HepG2 (cell line): Measurements from ENCODE around the gene DNAL4. TPM values are rescaled to one million over a fixed set of nuclear protein-coding genes. Genes with fewer than 3 reads are reported as not detected.

Experiments used
- ATM ChIP-seq: fragments of 450-650 bp; IDR thresholded peaks from 2 replicates; pipeline ENCODE4 v1.7.1; 2017; ENCODE audit warnings: mild to moderate bottlenecking, borderline replicate concordance
- FOXO1 ChIP-seq: sonication (generic); formaldehyde crosslinking; IDR thresholded peaks from 2 replicates; pipeline ENCODE4 v1.4.0; 2020; ENCODE audit warnings: missing genetic modification reagents
- GPN1 ChIP-seq: sonication (generic); formaldehyde crosslinking; IDR thresholded peaks from 2 replicates; pipeline ENCODE4 v1.5.1; 2020; ENCODE audit warnings: missing genetic modification reagents, borderline replicate concordance
- HNRNPUL1 ChIP-seq: fragments of 200-400 bp; formaldehyde crosslinking; IDR thresholded peaks from 2 replicates; pipeline ENCODE4 v1.6.1; 2017; ENCODE audit warnings: low read depth, mild to moderate bottlenecking, low read length, moderate library complexity
- KLF11 ChIP-seq: IDR thresholded peaks from 2 replicates; pipeline ENCODE4 v1.6.1; 2016; ENCODE audit warnings: missing compliant biosample characterization
- KMT2A ChIP-seq: sonication (generic); formaldehyde crosslinking; IDR thresholded peaks from 2 replicates; pipeline ENCODE4 v1.4.0; 2020; ENCODE audit warnings: missing genetic modification reagents
- MBNL3 ChIP-seq: fragments of 250-450 bp; sonication (Bioruptor Pico); conservative IDR thresholded peaks from 2 replicates; pipeline ENCODE4 v1.8.0; 2022; ENCODE audit warnings: mild to moderate bottlenecking, inconsistent platforms
- MIER2 ChIP-seq: IDR thresholded peaks from 2 replicates; pipeline ENCODE4 v1.6.1; 2016; ENCODE audit warnings: missing biosample characterization, missing genetic modification reagents
- NFYB ChIP-seq: sonication (generic); formaldehyde crosslinking; IDR thresholded peaks from 2 replicates; pipeline ENCODE4 v1.4.0; 2020; ENCODE audit warnings: missing genetic modification reagents
- POGZ ChIP-seq: sonication (generic); formaldehyde crosslinking; IDR thresholded peaks from 2 replicates; pipeline ENCODE4 v1.4.0; 2020; ENCODE audit warnings: mild to moderate bottlenecking, missing genetic modification reagents
- SKI ChIP-seq: fragments of 450-650 bp; IDR thresholded peaks from one replicate; pipeline ENCODE4 v1.6.1; 2018; ENCODE audit warnings: mild to moderate bottlenecking; ENCODE audit not compliant: partially characterized antibody
- TBX2 ChIP-seq: sonication (generic); formaldehyde crosslinking; IDR thresholded peaks from 2 replicates; pipeline ENCODE4 v1.5.0; 2020; ENCODE audit warnings: missing genetic modification reagents, mild to moderate bottlenecking, borderline replicate concordance
- TEAD2 ChIP-seq: sonication (generic); formaldehyde crosslinking; IDR thresholded peaks from 2 replicates; pipeline ENCODE4 v1.9.0; 2021; ENCODE audit warnings: missing genetic modification reagents
- ZBTB42 ChIP-seq: sonication (generic); formaldehyde crosslinking; IDR thresholded peaks from 2 replicates; pipeline ENCODE4 v1.5.0; 2020; ENCODE audit warnings: mild to moderate bottlenecking, missing genetic modification reagents
- ZMAT3 ChIP-seq: sonication (generic); formaldehyde crosslinking; conservative IDR thresholded peaks from 2 replicates; pipeline ENCODE4 v1.7.0; 2021; ENCODE audit warnings: missing genetic modification reagents
- ZNF367 ChIP-seq: sonication (generic); formaldehyde crosslinking; IDR thresholded peaks from 2 replicates; pipeline ENCODE4 v1.4.0; 2020; ENCODE audit warnings: missing genetic modification reagents, borderline replicate concordance
- ZNF619 ChIP-seq: sonication (generic); formaldehyde crosslinking; IDR thresholded peaks from 2 replicates; pipeline ENCODE4 v1.4.0; 2020; ENCODE audit warnings: mild to moderate bottlenecking, missing genetic modification reagents
- ZNF713 ChIP-seq: sonication (generic); formaldehyde crosslinking; IDR thresholded peaks from 2 replicates; pipeline ENCODE4 v1.4.0; 2020; ENCODE audit warnings: mild to moderate bottlenecking, missing genetic modification reagents
- ZNF792 ChIP-seq: IDR thresholded peaks from 2 replicates; pipeline ENCODE4 v1.6.1; 2016
- polyA plus RNA-seq, 8 experiments: library from polyadenylated mRNA; depleted of rRNA in 3 of 8; stranded (reverse) in 7 of 8; unstranded in 1 of 8; fragments of >200 nt; fragmentation: Illumina TruSeq in 4 of 8; extraction: Trizol in 4 of 8; gene quantifications; 2 replicates each; pipeline versions ENCODE4 v1.2.1 to v1.2.3, GENCODE V29; 2011 to 2016; ENCODE audit warnings: low read depth in 4 of 8, missing spikeins in 1 of 8, mixed read lengths in 1 of 8; ENCODE audit not compliant: insufficient read depth in 1 of 8
- total RNA-seq, 5 experiments: library from RNA; depleted of rRNA; stranded (reverse); fragments of >200 nt; fragmentation: Illumina TruSeq; extraction: Trizol; gene quantifications; 2 replicates each; pipeline ENCODE4 v1.2.3, GENCODE V29; 2016; ENCODE audit warnings: low read depth in 1 of 5
- TF ChIP-seq, protein P1 (sequence below): sonication (generic); formaldehyde crosslinking; conservative IDR thresholded peaks from 2 replicates; pipeline ENCODE4 v1.8.0; 2022; ENCODE audit warnings: missing genetic modification reagents
- TF ChIP-seq, protein P2 (sequence below): sonication (generic); formaldehyde crosslinking; IDR thresholded peaks from 2 replicates; pipeline ENCODE4 v1.5.0; 2020; ENCODE audit warnings: mild to moderate bottlenecking, low read depth, missing genetic modification reagents, borderline replicate concordance
- TF ChIP-seq, protein P3 (sequence below): sonication (generic); formaldehyde crosslinking; IDR thresholded peaks from 2 replicates; pipeline ENCODE4 v1.4.0; 2020; ENCODE audit warnings: missing genetic modification reagents
- TF ChIP-seq, protein P4 (sequence below): sonication (generic); formaldehyde crosslinking; IDR thresholded peaks from 2 replicates; pipeline ENCODE4 v1.8.1; 2022; ENCODE audit warnings: mild to moderate bottlenecking, missing genetic modification reagents
- TF ChIP-seq, protein P5 (sequence below): sonication (generic); formaldehyde crosslinking; IDR thresholded peaks from 2 replicates; pipeline ENCODE4 v1.4.0; 2020; ENCODE audit warnings: low read depth, mild to moderate bottlenecking, missing genetic modification reagents
- TF ChIP-seq, protein P6 (sequence below): sonication (generic); formaldehyde crosslinking; IDR thresholded peaks from 2 replicates; pipeline ENCODE4 v1.9.0; 2022; ENCODE audit warnings: missing genetic modification reagents, mild to moderate bottlenecking, borderline replicate concordance

DNAL4 gene
- total and polyA plus RNA-seq, 2 of the 13 experiments (the other 11 are each of a cell fraction or from before 2014, with no cell fraction given): 8.0 to 10.7 TPM

DNA sequence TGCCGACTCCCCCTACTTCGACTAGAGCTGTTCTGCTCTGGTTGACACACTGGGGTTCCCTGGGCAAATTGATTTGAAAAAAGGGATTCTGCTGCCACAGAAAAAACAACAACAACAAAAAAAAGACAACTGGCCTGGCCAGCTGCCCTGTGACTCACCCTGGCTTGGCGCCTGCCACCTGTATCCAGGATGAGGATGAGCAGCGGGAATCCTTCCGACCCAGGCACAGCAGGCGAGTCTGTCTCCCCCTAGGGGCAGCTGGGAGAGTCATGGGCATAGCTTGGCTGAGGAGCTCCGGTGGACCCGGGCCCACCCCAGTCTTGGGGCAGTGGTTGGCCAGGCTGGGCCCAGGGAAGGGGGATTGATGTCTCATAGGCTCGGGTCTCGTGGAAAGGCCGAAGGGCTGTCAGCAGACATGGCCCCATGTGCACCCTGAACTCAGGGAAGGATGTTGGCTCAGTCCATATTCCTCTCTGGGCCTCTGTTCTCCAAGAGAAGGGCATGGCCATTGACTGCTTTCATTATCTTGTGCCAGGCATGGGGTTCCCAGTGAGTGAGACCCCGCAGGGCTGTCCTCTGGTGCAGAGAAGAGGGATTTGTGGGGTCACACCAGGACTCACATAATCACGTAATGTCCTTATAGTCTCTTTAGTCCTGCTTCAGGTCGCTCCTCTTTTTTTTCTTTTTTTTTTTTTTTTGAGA, 27.7 kb downstream of the DNAL4 start (continued):
- TF ChIP-seq, protein P1, sequence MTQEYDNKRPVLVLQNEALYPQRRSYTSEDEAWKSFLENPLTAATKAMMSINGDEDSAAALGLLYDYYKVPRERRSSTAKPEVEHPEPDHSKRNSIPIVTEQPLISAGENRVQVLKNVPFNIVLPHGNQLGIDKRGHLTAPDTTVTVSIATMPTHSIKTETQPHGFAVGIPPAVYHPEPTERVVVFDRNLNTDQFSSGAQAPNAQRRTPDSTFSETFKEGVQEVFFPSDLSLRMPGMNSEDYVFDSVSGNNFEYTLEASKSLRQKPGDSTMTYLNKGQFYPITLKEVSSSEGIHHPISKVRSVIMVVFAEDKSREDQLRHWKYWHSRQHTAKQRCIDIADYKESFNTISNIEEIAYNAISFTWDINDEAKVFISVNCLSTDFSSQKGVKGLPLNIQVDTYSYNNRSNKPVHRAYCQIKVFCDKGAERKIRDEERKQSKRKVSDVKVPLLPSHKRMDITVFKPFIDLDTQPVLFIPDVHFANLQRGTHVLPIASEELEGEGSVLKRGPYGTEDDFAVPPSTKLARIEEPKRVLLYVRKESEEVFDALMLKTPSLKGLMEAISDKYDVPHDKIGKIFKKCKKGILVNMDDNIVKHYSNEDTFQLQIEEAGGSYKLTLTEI (CRISPR knock-in tag): no peak
- TF ChIP-seq, protein P2, sequence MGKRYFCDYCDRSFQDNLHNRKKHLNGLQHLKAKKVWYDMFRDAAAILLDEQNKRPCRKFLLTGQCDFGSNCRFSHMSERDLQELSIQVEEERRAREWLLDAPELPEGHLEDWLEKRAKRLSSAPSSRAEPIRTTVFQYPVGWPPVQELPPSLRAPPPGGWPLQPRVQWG: no peak
- no peak for TF ChIP-seq GPN1 (CRISPR knock-in tag)
- TF ChIP-seq TEAD2 (CRISPR knock-in tag): no peak
- TF ChIP-seq, protein P3, sequence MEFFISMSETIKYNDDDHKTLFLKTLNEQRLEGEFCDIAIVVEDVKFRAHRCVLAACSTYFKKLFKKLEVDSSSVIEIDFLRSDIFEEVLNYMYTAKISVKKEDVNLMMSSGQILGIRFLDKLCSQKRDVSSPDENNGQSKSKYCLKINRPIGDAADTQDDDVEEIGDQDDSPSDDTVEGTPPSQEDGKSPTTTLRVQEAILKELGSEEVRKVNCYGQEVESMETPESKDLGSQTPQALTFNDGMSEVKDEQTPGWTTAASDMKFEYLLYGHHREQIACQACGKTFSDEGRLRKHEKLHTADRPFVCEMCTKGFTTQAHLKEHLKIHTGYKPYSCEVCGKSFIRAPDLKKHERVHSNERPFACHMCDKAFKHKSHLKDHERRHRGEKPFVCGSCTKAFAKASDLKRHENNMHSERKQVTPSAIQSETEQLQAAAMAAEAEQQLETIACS (CRISPR knock-in tag): no peak
- TF ChIP-seq SKI: no peak
- TF ChIP-seq, protein P4, sequence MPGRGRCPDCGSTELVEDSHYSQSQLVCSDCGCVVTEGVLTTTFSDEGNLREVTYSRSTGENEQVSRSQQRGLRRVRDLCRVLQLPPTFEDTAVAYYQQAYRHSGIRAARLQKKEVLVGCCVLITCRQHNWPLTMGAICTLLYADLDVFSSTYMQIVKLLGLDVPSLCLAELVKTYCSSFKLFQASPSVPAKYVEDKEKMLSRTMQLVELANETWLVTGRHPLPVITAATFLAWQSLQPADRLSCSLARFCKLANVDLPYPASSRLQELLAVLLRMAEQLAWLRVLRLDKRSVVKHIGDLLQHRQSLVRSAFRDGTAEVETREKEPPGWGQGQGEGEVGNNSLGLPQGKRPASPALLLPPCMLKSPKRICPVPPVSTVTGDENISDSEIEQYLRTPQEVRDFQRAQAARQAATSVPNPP (CRISPR knock-in tag): no peak
- no peak for TF ChIP-seq KLF11 (CRISPR knock-in tag)
- no peak for TF ChIP-seq ZNF619 (CRISPR knock-in tag)
- no peak for TF ChIP-seq ZMAT3 (CRISPR knock-in tag)
- TF ChIP-seq KMT2A (CRISPR knock-in tag): no peak
- TF ChIP-seq ZNF792: no peak
- TF ChIP-seq HNRNPUL1: no peak
- 0 out of 2 replicates have a peak, but pooled peaks have one; percentile 47 for TF ChIP-seq MIER2 (CRISPR knock-in tag)
- peak; percentile 51; the same call in 1 of the 2 replicates for TF ChIP-seq TBX2
- TF ChIP-seq, protein P5, sequence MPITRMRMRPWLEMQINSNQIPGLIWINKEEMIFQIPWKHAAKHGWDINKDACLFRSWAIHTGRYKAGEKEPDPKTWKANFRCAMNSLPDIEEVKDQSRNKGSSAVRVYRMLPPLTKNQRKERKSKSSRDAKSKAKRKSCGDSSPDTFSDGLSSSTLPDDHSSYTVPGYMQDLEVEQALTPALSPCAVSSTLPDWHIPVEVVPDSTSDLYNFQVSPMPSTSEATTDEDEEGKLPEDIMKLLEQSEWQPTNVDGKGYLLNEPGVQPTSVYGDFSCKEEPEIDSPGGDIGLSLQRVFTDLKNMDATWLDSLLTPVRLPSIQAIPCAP (CRISPR knock-in tag): no peak
- TF ChIP-seq MBNL3 (CRISPR knock-in tag): no peak
- TF ChIP-seq, protein P6, sequence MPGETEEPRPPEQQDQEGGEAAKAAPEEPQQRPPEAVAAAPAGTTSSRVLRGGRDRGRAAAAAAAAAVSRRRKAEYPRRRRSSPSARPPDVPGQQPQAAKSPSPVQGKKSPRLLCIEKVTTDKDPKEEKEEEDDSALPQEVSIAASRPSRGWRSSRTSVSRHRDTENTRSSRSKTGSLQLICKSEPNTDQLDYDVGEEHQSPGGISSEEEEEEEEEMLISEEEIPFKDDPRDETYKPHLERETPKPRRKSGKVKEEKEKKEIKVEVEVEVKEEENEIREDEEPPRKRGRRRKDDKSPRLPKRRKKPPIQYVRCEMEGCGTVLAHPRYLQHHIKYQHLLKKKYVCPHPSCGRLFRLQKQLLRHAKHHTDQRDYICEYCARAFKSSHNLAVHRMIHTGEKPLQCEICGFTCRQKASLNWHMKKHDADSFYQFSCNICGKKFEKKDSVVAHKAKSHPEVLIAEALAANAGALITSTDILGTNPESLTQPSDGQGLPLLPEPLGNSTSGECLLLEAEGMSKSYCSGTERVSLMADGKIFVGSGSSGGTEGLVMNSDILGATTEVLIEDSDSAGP (CRISPR knock-in tag): no peak; the same call in 1 of the 2 replicates
- no peak for TF ChIP-seq ZBTB42 (CRISPR knock-in tag)
- TF ChIP-seq POGZ (CRISPR knock-in tag): no peak
- TF ChIP-seq ATM: no peak
- TF ChIP-seq NFYB (CRISPR knock-in tag): no peak
- no peak for TF ChIP-seq ZNF367 (CRISPR knock-in tag)
- no peak for TF ChIP-seq ZNF713 (CRISPR knock-in tag)
- no peak for TF ChIP-seq FOXO1 (CRISPR knock-in tag)
